H1 (cell line): ENCODE data around the gene XRCC6. TPM values are rescaled to one million over a fixed set of nuclear protein-coding genes. Genes with fewer than 3 reads are reported as not detected.

Source experiments
- CTCF ChIA-PET: fragments of 300-600 bp; sonication (Branson Sonifier 250); formaldehyde crosslinking; loops from one replicate; lab custom pipeline; 2021; ENCODE audit not compliant: partially characterized antibody; lab: Charles Lee
- POLR2A ChIA-PET: fragments of 300-600 bp; sonication (Branson Sonifier 250); formaldehyde crosslinking; loops from one replicate; lab custom pipeline; 2021; ENCODE audit warnings: inconsistent platforms; ENCODE audit not compliant: partially characterized antibody; lab: Charles Lee
- DNase-seq, 2 experiments: peaks; one replicate each; pipeline versions ENCODE4 v3.0.0 to v3.0.0-alpha.2; 2010 to 2022; ENCODE audit warnings: low spot score in 2 of 2, low read depth in 1 of 2, mixed read lengths in 1 of 2
- FAIRE-seq: peaks from 2 replicates; lab custom pipeline; 2011; peaks lifted over from hg19 to GRCh38; lab: Jason Lieb, UNC
- H2AFZ ChIP-seq: 2 replicates; pipeline ENCODE4 v1.8.1; 2012; ENCODE audit warnings: low read length, inconsistent platforms
- H2AK5ac ChIP-seq: 2 replicates; pipeline ENCODE4 v1.6.1; 2013; ENCODE audit warnings: low read depth, low read length
- H2BK120ac ChIP-seq: replicated peaks from 2 replicates; pipeline ENCODE3; 2013; ENCODE audit warnings: low read depth, low read length, inconsistent platforms
- H2BK12ac ChIP-seq: 2 replicates; pipeline ENCODE4 v1.6.1; 2013; ENCODE audit warnings: low read depth, low read length
- H2BK15ac ChIP-seq: 2 replicates; pipeline ENCODE4 v1.6.1; 2013; ENCODE audit warnings: low read length
- H2BK20ac ChIP-seq: 2 replicates; pipeline ENCODE4 v1.6.1; 2013; ENCODE audit warnings: low read length
- H2BK5ac ChIP-seq: 2 replicates; pipeline ENCODE4 v1.6.1; 2013; ENCODE audit warnings: low read depth, low read length
- H3K14ac ChIP-seq: 2 replicates; pipeline ENCODE4 v1.6.1; 2013; ENCODE audit warnings: inconsistent platforms; ENCODE audit not compliant: insufficient read length
- H3K18ac ChIP-seq: 2 replicates; pipeline ENCODE4 v1.6.1; 2013; ENCODE audit warnings: low read length; ENCODE audit errors: extremely low read depth
- H3K23ac ChIP-seq: 2 replicates; pipeline ENCODE4 v1.6.1; 2013; ENCODE audit warnings: inconsistent platforms; ENCODE audit not compliant: insufficient read length
- H3K23me2 ChIP-seq: 2 replicates; pipeline ENCODE4 v1.6.1; 2013; ENCODE audit warnings: low read depth, low read length
- H3K27ac ChIP-seq: 2 replicates; pipeline ENCODE4 v1.6.1; 2011; ENCODE audit warnings: low read depth, low read length, inconsistent platforms
- H3K27me3 ChIP-seq, 4 experiments: replicated peaks in 1 of 4; 1 replicate in 1 of 4; 2 replicates in 3 of 4; pipeline versions ENCODE4 v1.6.1 to v1.8.1; 2011 to 2013; ENCODE audit warnings: low read length in 3 of 4, mild to moderate bottlenecking in 3 of 4, inconsistent platforms in 2 of 4, mixed read lengths in 2 of 4, moderate library complexity in 1 of 4; ENCODE audit not compliant: control insufficient read depth in 3 of 4, insufficient read depth in 3 of 4; ENCODE audit errors: extremely low read depth in 1 of 4
- H3K36me3 ChIP-seq, 4 experiments: 2 replicates each; pipeline versions ENCODE4 v1.6.1 to v1.8.1; 2011 to 2013; ENCODE audit warnings: mild to moderate bottlenecking in 4 of 4, low read length in 3 of 4, moderate library complexity in 2 of 4, control low read depth in 1 of 4, inconsistent platforms in 1 of 4; ENCODE audit not compliant: insufficient read depth in 4 of 4, control insufficient read depth in 2 of 4
- H3K4ac ChIP-seq: replicated peaks from 2 replicates; pipeline ENCODE3; 2013; ENCODE audit warnings: low read length, low read depth, mixed read lengths, inconsistent platforms; ENCODE audit not compliant: insufficient read length
- H3K4me1 ChIP-seq, 4 experiments: replicated peaks in 1 of 4; 1 replicate in 1 of 4; 2 replicates in 3 of 4; pipeline versions ENCODE4 v1.6.1 to v1.8.1; 2011 to 2013; ENCODE audit warnings: low read length in 3 of 4, inconsistent platforms in 2 of 4, mixed read lengths in 1 of 4; ENCODE audit not compliant: insufficient read depth in 4 of 4, control insufficient read depth in 3 of 4
- H3K4me2 ChIP-seq, 2 experiments: 2 replicates each; pipeline versions ENCODE4 v1.6.1 to v1.8.1; 2011 to 2013; ENCODE audit warnings: low read depth in 2 of 2, low read length in 2 of 2, control low read depth in 1 of 2, inconsistent platforms in 1 of 2, mild to moderate bottlenecking in 1 of 2; ENCODE audit not compliant: insufficient read depth in 1 of 2
- H3K4me3 ChIP-seq, 4 experiments: fragments of 200-600, 300-600 bp in 1 of 4; sonication (generic), shearing (Covaris generic), sonication (Bioruptor Twin) in 1 of 4; 2 replicates each; pipeline versions ENCODE4 v1.5.1 to v1.8.1; 2011 to 2016; ENCODE audit warnings: low read length in 4 of 4, low read depth in 3 of 4, control low read depth in 2 of 4, inconsistent platforms in 2 of 4, mild to moderate bottlenecking in 2 of 4, mixed read lengths in 1 of 4, moderate library complexity in 1 of 4; ENCODE audit not compliant: insufficient read depth in 2 of 4; ENCODE audit errors: extremely low read depth in 1 of 4
- H3K56ac ChIP-seq: replicated peaks from 2 replicates; pipeline ENCODE3; 2013; ENCODE audit warnings: low read depth, mild to moderate bottlenecking, mixed read lengths, low read length, inconsistent platforms; ENCODE audit not compliant: insufficient read length
- H3K79me1 ChIP-seq: 2 replicates; pipeline ENCODE4 v1.6.1; 2013; ENCODE audit warnings: low read depth, low read length, control low read depth
- H3K79me2 ChIP-seq, 2 experiments: 2 replicates each; pipeline versions ENCODE4 v1.6.1 to v1.8.1; 2012 to 2013; ENCODE audit warnings: low read length in 2 of 2, mild to moderate bottlenecking in 2 of 2, inconsistent platforms in 1 of 2; ENCODE audit not compliant: insufficient read depth in 2 of 2, control insufficient read depth in 1 of 2
- H3K9ac ChIP-seq, 4 experiments: replicated peaks in 1 of 4; 1 replicate in 1 of 4; 2 replicates in 3 of 4; pipeline versions ENCODE4 v1.6.1 to v1.8.1; 2011 to 2013; ENCODE audit warnings: low read depth in 3 of 4, low read length in 3 of 4, control low read depth in 2 of 4, mild to moderate bottlenecking in 2 of 4, moderate library complexity in 2 of 4, inconsistent platforms in 1 of 4; ENCODE audit errors: extremely low read depth in 1 of 4
- H3K9me3 ChIP-seq, 2 experiments: 2 replicates each; pipeline versions ENCODE4 v1.6.1 to v1.8.1; 2012 to 2013; ENCODE audit warnings: mild to moderate bottlenecking in 2 of 2, moderate library complexity in 2 of 2, control low read depth in 1 of 2, inconsistent platforms in 1 of 2, low read depth in 1 of 2, low read length in 1 of 2, mixed read lengths in 1 of 2; ENCODE audit not compliant: insufficient read depth in 2 of 2
- H4K20me1 ChIP-seq, 2 experiments: replicated peaks in 1 of 2; 2 replicates each; pipeline versions ENCODE3 to v1.8.1; 2011 to 2013; ENCODE audit warnings: inconsistent platforms in 2 of 2, low read length in 2 of 2, mild to moderate bottlenecking in 1 of 2; ENCODE audit not compliant: insufficient read depth in 2 of 2, control insufficient read depth in 1 of 2
- H4K5ac ChIP-seq: 2 replicates; pipeline ENCODE4 v1.6.1; 2013; ENCODE audit warnings: low read length, low read depth, mixed read lengths, inconsistent platforms; ENCODE audit not compliant: insufficient read length
- H4K8ac ChIP-seq: 2 replicates; pipeline ENCODE4 v1.8.0; 2013; ENCODE audit warnings: mild to moderate bottlenecking, moderate library complexity, low read length, inconsistent platforms; ENCODE audit not compliant: insufficient read depth; ENCODE audit errors: extremely low read depth
- H4K91ac ChIP-seq: replicated peaks from 2 replicates; pipeline ENCODE3; 2013; ENCODE audit warnings: low read length, mixed read lengths, inconsistent platforms; ENCODE audit not compliant: insufficient read length
- EGR1 ChIP-seq: IDR thresholded peaks from 2 replicates; pipeline ENCODE4 v1.6.1; 2011; ENCODE audit warnings: low read depth, low read length, borderline replicate concordance
- KDM5A ChIP-seq: fragments of 200-600 bp; IDR thresholded peaks from 2 replicates; pipeline ENCODE4 v1.7.1; 2012; ENCODE audit warnings: mild to moderate bottlenecking, low read length, inconsistent platforms, mixed read lengths
- TCF12 ChIP-seq: IDR thresholded peaks from 2 replicates; pipeline ENCODE4 v1.6.1; 2011; ENCODE audit warnings: low read depth, mild to moderate bottlenecking, low read length
- ZNF274 ChIP-seq: IDR thresholded peaks from 2 replicates; pipeline ENCODE4 v1.7.0; 2012; ENCODE audit warnings: low read length, borderline replicate concordance; ENCODE audit errors: extremely low read depth
- WGBS, 2 experiments: shearing (Covaris generic) in 1 of 2; methylation state at CpG; one replicate each; pipeline versions ENCODE4 v1.1.6 to v1.1.7; 2013 to 2015; ENCODE audit warnings: low lambda C conversion rate in 2 of 2, mixed read lengths in 2 of 2, inconsistent platforms in 1 of 2, low coverage in 1 of 2, missing lambda C conversion rate in 1 of 2; ENCODE audit not compliant: insufficient replicate concordance in 2 of 2, insufficient coverage in 1 of 2, insufficient read length in 1 of 2; ENCODE audit errors: extremely low coverage in 1 of 2, missing lambda C conversion rate in 1 of 2; 5-methylcytosine and 5-hydroxymethylcytosine counted together
- polyA plus RNA-seq, 7 experiments: library from polyadenylated mRNA; depleted of rRNA in 3 of 7; stranded (reverse) in 5 of 7; unstranded in 2 of 7; fragments of >200 nt in 5 of 7; fragments of 200-250 nt in 2 of 7; gene quantifications; 1 replicate in 5 of 7; 2 replicates in 1 of 7; 4 replicates in 1 of 7; pipeline versions ENCODE4 v1.2.1 to v1.2.3, GENCODE V29; 2011 to 2013; ENCODE audit warnings: missing spikeins in 2 of 7, mixed read lengths in 2 of 7
- total RNA-seq: library from RNA; stranded (reverse); fragmentation: NEBNext Ultra II Directional; extraction: Animal tissue kit (Norgen Biotek cat#: 25700); gene quantifications from 2 replicates; pipeline ENCODE4 v1.2.1, GENCODE V29; 2021
- TF ChIP-seq, protein P1 (sequence below): IDR thresholded peaks from 2 replicates; pipeline ENCODE4 v1.6.1; 2012; ENCODE audit warnings: inconsistent platforms
- TF ChIP-seq, protein P2 (sequence below): IDR thresholded peaks from 2 replicates; pipeline ENCODE4 v1.6.1; 2012; ENCODE audit warnings: inconsistent platforms

Gene XRCC6
- total and polyA plus RNA-seq, 2 of the 8 experiments (the other 6 are each of a cell fraction or from before 2014, with no cell fraction given) = 150 to 490 TPM

GRCh38 chr22:41700108-41700364 lies 78.9 kb downstream of the XRCC6 start:
- Histone ChIP-seq H3K18ac (no peak overlapping the region), H2BK15ac (no peak overlapping the region), H3K9ac (no peak overlapping the region), H3K4me2 (no peak overlapping the region), H3K79me2 (no peaks in the 10 kb centered on the region), H3K79me1 (no peaks in the 10 kb centered on the region), H3K23me2 (0 out of 2 replicates have a peak, but pooled peaks cover 2% of the 10 kb centered on the region), H4K8ac (no peak overlapping the region), H2BK20ac (no peak overlapping the region), H2BK12ac (no peak overlapping the region), H3K4ac (no peak overlapping the region), H3K27me3 (peaks cover 0 to 10% (median 6%) of the 10 kb centered on the region in 4 experiments; a peak in 6 of 7 replicates), H4K91ac (no peak overlapping the region), H2BK120ac (no peak overlapping the region), H4K5ac (no peak overlapping the region), H3K4me3 (no peak overlapping the region), H3K9me3 (peaks cover 0 to 7% of the 10 kb centered on the region in 2 experiments; a peak in 1 of 4 replicates), H3K14ac (no peak overlapping the region), H3K36me3 (no peaks in the 10 kb centered on the region), H3K56ac (no peak overlapping the region), H4K20me1 (peaks cover 0 to 2% of the 10 kb centered on the region in 2 experiments), H3K27ac (no peak overlapping the region), H2BK5ac (no peak overlapping the region), H2AFZ (no peak overlapping the region), H2AK5ac (no peak overlapping the region), H3K4me1 (peaks cover 0 to 6% (median 4%) of the 10 kb centered on the region in 4 experiments; a peak in 5 of 7 replicates), H3K23ac (no peak overlapping the region)
- ChIA-PET POLR2A (interaction anchor here (1.2 kb wide), 1 partner anchor 41 kb away, joined by 3 read pairs; no protein-coding TSS in a partner anchor), CTCF (interaction anchor here (1.2 to 3.9 kb wide), 4 partner anchors 12 to 225 kb away, joined by 4 to 36 read pairs (median 25); partner anchors contain the start of genes SNU13 and TNFRSF13C)
- WGBS, 2 experiments = 96% methylated on average over 16 of the region's 16 CpGs; no CpG with 5 or more reads in 1 of the 2 experiments
- TF ChIP-seq EGR1 = no peak
- TF ChIP-seq ZNF274 = no peak
- TF ChIP-seq, protein P1, sequence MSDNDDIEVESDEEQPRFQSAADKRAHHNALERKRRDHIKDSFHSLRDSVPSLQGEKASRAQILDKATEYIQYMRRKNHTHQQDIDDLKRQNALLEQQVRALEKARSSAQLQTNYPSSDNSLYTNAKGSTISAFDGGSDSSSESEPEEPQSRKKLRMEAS = peak; percentile 64
- TF ChIP-seq, protein P2, sequence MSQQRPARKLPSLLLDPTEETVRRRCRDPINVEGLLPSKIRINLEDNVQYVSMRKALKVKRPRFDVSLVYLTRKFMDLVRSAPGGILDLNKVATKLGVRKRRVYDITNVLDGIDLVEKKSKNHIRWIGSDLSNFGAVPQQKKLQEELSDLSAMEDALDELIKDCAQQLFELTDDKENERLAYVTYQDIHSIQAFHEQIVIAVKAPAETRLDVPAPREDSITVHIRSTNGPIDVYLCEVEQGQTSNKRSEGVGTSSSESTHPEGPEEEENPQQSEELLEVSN = peak; percentile 82
- TF ChIP-seq KDM5A = no peak
- TF ChIP-seq TCF12 = no peak
- no peak for DNase-seq
- FAIRE-seq = no peak
